MM.1S (cell line): Measurements from ENCODE around the gene GAST.

ENCODE experiments used
- EZH2 ChIP-seq: fragments of 300-600 bp; sonication (generic); optimal IDR thresholded peaks from 2 replicates; pipeline ENCODE3; 2017; ENCODE audit warnings: low read depth, mild to moderate bottlenecking, antibody characterized with exemption, low read length, mixed read lengths
- EZH2phosphoT487 ChIP-seq: fragments of 300-600 bp; sonication (generic); IDR thresholded peaks from 2 replicates; pipeline ENCODE4 v1.6.1; 2018; ENCODE audit warnings: antibody characterized with exemption, low read length
- TF ChIP-seq, protein P1 (sequence below): fragments of 300-600 bp; sonication (generic); IDR thresholded peaks from 2 replicates; pipeline ENCODE4 v1.5.1; 2016; ENCODE audit warnings: antibody characterized with exemption, low read length, mixed read lengths

DNA sequence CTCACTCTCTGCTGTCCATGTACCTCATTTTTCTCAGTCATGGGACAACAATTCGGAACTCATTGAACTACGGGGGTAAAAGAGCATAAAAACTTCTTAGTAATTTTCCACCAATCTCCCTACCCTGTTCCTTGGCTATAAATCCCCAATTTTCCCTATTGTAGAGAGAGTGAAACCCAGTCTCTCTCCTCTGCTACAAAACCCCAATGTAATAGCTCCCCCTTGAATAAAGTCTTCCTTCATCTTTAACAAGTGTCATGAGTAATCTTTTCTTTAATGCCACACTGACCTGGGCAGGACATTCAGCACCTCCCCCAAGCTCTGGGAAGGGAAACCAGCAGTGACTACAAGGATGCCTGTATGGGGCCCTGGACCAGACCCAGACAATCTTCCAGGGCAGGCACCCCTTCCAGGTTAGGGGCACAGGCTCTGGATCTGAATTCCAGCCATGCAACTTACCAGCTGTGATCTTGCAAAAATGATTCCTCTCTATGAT, 33.7 kb upstream of the GAST start:
- TF ChIP-seq, protein P1, sequence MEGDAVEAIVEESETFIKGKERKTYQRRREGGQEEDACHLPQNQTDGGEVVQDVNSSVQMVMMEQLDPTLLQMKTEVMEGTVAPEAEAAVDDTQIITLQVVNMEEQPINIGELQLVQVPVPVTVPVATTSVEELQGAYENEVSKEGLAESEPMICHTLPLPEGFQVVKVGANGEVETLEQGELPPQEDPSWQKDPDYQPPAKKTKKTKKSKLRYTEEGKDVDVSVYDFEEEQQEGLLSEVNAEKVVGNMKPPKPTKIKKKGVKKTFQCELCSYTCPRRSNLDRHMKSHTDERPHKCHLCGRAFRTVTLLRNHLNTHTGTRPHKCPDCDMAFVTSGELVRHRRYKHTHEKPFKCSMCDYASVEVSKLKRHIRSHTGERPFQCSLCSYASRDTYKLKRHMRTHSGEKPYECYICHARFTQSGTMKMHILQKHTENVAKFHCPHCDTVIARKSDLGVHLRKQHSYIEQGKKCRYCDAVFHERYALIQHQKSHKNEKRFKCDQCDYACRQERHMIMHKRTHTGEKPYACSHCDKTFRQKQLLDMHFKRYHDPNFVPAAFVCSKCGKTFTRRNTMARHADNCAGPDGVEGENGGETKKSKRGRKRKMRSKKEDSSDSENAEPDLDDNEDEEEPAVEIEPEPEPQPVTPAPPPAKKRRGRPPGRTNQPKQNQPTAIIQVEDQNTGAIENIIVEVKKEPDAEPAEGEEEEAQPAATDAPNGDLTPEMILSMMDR: no peak
- no peak for TF ChIP-seq EZH2
- no peak for TF ChIP-seq EZH2phosphoT487
